Measurements from ENCODE around the gene PLEKHJ1. TPM values are rescaled to one million over a fixed set of nuclear protein-coding genes. Genes with fewer than 3 reads are reported as not detected.

The PLEKHJ1 gene
- total and polyA plus RNA-seq, 2 of the 13 experiments (the other 11 are each of a cell fraction or from before 2014, with no cell fraction given): 70.5 to 130 TPM

GRCh38 chr19:2278459-2279158 lies 42.5 kb upstream of the PLEKHJ1 start (continued):
- TF ChIP-seq BCL6 (CRISPR knock-in tag; IDR thresholded peaks at IDR 0.05) (no peak), PRMT3 (CRISPR knock-in tag; IDR thresholded peaks at IDR 0.05; ENCODE audit: borderline replicate concordance, low read depth) (no peak), NFRKB (IDR thresholded peaks at IDR 0.05) (no peak), ZNF124 (CRISPR knock-in tag; IDR thresholded peaks at IDR 0.05) (no peak), EHMT2 (IDR thresholded peaks at IDR 0.05; ENCODE audit: borderline replicate concordance, low read depth, low read length) (no peak), RARA (CRISPR knock-in tag; IDR thresholded peaks at IDR 0.05) (no peak), NR2F2 (IDR thresholded peaks at IDR 0.05; ENCODE audit: borderline replicate concordance, low read depth) (no peak), ZNF44 (CRISPR knock-in tag; IDR thresholded peaks at IDR 0.05) (no peak), ZC3H13 (CRISPR knock-in tag; IDR thresholded peaks at IDR 0.05) (no peak), HIVEP1 (CRISPR knock-in tag; IDR thresholded peaks at IDR 0.05) (no peak), HNRNPL (IDR thresholded peaks at IDR 0.05; ENCODE audit: low read depth, low read length) (peak; percentile 74; the same call in 1 of the 2 replicates), ZBTB39 (CRISPR knock-in tag; IDR thresholded peaks at IDR 0.05) (no peak), POLR2AphosphoS2 (IDR thresholded peaks at IDR 0.05; ENCODE audit: low read depth, low read length) (peak; percentile 39), ISX (CRISPR knock-in tag; conservative IDR thresholded peaks at IDR 0.05) (no peak), DMAP1 (CRISPR knock-in tag; IDR thresholded peaks at IDR 0.05) (no peak), ZMYM2 (CRISPR knock-in tag; IDR thresholded peaks at IDR 0.05) (no peak), GTF3A (CRISPR knock-in tag; conservative IDR thresholded peaks at IDR 0.05) (no peak)
- TF ChIP-seq, protein P1, sequence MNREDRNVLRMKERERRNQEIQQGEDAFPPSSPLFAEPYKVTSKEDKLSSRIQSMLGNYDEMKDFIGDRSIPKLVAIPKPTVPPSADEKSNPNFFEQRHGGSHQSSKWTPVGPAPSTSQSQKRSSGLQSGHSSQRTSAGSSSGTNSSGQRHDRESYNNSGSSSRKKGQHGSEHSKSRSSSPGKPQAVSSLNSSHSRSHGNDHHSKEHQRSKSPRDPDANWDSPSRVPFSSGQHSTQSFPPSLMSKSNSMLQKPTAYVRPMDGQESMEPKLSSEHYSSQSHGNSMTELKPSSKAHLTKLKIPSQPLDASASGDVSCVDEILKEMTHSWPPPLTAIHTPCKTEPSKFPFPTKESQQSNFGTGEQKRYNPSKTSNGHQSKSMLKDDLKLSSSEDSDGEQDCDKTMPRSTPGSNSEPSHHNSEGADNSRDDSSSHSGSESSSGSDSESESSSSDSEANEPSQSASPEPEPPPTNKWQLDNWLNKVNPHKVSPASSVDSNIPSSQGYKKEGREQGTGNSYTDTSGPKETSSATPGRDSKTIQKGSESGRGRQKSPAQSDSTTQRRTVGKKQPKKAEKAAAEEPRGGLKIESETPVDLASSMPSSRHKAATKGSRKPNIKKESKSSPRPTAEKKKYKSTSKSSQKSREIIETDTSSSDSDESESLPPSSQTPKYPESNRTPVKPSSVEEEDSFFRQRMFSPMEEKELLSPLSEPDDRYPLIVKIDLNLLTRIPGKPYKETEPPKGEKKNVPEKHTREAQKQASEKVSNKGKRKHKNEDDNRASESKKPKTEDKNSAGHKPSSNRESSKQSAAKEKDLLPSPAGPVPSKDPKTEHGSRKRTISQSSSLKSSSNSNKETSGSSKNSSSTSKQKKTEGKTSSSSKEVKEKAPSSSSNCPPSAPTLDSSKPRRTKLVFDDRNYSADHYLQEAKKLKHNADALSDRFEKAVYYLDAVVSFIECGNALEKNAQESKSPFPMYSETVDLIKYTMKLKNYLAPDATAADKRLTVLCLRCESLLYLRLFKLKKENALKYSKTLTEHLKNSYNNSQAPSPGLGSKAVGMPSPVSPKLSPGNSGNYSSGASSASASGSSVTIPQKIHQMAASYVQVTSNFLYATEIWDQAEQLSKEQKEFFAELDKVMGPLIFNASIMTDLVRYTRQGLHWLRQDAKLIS (CRISPR knock-in tag; IDR thresholded peaks at IDR 0.05): no peak
- TF ChIP-seq, protein P2, sequence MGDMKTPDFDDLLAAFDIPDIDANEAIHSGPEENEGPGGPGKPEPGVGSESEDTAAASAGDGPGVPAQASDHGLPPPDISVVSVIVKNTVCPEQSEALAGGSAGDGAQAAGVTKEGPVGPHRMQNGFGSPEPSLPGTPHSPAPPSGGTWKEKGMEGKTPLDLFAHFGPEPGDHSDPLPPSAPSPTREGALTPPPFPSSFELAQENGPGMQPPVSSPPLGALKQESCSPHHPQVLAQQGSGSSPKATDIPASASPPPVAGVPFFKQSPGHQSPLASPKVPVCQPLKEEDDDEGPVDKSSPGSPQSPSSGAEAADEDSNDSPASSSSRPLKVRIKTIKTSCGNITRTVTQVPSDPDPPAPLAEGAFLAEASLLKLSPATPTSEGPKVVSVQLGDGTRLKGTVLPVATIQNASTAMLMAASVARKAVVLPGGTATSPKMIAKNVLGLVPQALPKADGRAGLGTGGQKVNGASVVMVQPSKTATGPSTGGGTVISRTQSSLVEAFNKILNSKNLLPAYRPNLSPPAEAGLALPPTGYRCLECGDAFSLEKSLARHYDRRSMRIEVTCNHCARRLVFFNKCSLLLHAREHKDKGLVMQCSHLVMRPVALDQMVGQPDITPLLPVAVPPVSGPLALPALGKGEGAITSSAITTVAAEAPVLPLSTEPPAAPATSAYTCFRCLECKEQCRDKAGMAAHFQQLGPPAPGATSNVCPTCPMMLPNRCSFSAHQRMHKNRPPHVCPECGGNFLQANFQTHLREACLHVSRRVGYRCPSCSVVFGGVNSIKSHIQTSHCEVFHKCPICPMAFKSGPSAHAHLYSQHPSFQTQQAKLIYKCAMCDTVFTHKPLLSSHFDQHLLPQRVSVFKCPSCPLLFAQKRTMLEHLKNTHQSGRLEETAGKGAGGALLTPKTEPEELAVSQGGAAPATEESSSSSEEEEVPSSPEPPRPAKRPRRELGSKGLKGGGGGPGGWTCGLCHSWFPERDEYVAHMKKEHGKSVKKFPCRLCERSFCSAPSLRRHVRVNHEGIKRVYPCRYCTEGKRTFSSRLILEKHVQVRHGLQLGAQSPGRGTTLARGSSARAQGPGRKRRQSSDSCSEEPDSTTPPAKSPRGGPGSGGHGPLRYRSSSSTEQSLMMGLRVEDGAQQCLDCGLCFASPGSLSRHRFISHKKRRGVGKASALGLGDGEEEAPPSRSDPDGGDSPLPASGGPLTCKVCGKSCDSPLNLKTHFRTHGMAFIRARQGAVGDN (CRISPR knock-in tag; IDR thresholded peaks at IDR 0.05): peak; percentile 45
- TF ChIP-seq, protein P3, sequence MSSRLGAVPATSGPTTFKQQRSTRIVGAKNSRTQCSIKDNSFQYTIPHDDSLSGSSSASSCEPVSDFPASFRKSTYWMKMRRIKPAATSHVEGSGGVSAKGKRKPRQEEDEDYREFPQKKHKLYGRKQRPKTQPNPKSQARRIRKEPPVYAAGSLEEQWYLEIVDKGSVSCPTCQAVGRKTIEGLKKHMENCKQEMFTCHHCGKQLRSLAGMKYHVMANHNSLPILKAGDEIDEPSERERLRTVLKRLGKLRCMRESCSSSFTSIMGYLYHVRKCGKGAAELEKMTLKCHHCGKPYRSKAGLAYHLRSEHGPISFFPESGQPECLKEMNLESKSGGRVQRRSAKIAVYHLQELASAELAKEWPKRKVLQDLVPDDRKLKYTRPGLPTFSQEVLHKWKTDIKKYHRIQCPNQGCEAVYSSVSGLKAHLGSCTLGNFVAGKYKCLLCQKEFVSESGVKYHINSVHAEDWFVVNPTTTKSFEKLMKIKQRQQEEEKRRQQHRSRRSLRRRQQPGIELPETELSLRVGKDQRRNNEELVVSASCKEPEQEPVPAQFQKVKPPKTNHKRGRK (CRISPR knock-in tag; IDR thresholded peaks at IDR 0.05): no peak
